Measurements from ENCODE around the gene GLT1D1.

GLT1D1 gene

DNA sequence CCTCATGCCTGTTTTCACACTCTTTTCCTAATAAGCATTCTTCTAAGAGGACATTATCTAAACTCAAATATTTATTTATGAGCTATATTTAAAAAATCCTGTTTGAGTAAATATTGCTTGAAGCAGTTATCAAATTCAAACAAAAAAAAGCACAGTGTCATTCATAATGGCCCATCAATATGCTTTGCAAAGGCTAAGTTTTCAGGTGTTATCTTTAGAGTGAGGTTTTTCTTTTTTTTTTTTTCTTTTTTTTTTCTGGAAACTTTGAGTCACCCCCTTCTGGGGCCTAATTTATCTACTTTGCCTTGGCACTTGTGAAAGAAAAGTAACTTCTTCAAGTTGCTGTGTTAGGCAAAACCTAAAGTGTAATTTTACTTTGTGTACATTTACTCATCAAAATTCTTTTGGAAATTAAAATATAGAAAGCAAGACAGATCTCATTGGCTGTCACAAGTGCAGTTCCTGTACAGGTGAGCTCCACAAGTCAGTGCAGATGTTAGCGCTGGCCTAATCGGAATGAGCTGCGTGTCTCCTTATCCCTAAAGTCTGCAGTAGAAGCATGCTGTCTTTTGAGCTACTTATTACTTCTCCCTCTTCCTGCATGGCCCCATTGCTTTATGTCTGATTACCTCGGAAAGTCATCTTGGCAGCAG, 53.3 kb downstream of the GLT1D1 start:
- no peaks in the 10 kb centered on the region for H3K36me3 ChIP-seq (ENCODE audit: control insufficient read depth in 1 of 2, insufficient read depth in 2 of 2, low read length in 2 of 2)
- H3K9me3 ChIP-seq (ENCODE audit: control insufficient read depth in 1 of 2, low read length in 2 of 2), result no peaks in the 10 kb centered on the region
- H3K4me3 ChIP-seq (ENCODE audit: low read depth in 1 of 2, low read length in 2 of 2), result no peak overlapping the region
- H3K4me1 ChIP-seq (ENCODE audit: control insufficient read depth in 1 of 2, insufficient read depth in 2 of 2, low read length in 2 of 2), result no peaks in the 10 kb centered on the region
- no peaks in the 10 kb centered on the region for H3K27me3 ChIP-seq (ENCODE audit: low read depth, low read length)
- no peak overlapping the region for H3K27ac ChIP-seq (ENCODE audit: low read length)

DNA sequence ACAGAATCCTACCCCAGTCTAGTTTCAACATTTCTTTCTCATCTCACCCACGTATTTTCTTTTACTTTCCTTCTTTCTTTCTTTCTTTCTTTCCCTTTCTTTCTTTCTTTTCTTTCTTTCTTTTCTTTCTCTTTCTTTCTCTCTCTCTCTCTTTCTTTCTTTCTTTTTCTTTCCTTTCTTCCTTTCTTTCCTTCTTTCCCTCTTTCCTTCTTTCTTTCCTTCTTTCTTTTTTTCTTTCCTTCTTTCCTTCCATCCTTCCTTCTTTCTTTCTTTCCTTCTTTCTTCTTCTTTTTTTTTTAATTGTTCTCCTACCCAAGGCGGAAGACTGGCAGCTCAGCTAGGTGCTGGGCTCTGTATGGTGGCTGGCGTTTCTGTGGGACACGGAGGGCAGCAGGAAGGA, 55.0 kb downstream of the GLT1D1 start:
- H3K36me3 ChIP-seq (ENCODE audit: control insufficient read depth in 1 of 2, insufficient read depth in 2 of 2, low read length in 2 of 2), result no peaks in the 10 kb centered on the region
- no peaks in the 10 kb centered on the region for H3K9me3 ChIP-seq (ENCODE audit: control insufficient read depth in 1 of 2, low read length in 2 of 2)
- no peaks in the 10 kb centered on the region for H3K27me3 ChIP-seq (ENCODE audit: low read depth, low read length)
- H3K4me1 ChIP-seq (ENCODE audit: control insufficient read depth in 1 of 2, insufficient read depth in 2 of 2, low read length in 2 of 2), result no peaks in the 10 kb centered on the region
- H3K4me3 ChIP-seq (ENCODE audit: low read depth in 1 of 2, low read length in 2 of 2), result no peak overlapping the region
- H3K27ac ChIP-seq (ENCODE audit: low read length), result no peak overlapping the region

DNA sequence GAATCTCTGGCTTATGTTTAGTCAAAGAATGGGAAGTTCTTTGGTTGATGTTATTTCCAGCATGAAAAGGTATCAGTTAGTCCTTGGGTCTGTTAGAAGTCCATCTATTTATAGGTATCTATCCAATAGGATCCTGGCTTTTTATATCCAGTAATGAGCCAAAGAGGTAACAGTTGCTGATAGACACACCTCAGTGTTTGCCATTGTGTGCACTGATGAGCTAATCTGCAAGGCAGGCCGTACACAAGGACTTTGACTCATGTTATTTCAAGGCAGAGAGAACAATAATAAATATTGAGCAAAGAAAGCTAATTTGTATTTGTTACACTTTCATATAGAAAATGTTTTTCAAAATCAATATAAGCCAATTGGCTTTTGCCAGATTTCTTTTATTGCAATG, 56.4 kb downstream of the GLT1D1 start:
- H3K9me3 ChIP-seq (ENCODE audit: control insufficient read depth in 1 of 2, low read length in 2 of 2), result no peaks in the 10 kb centered on the region
- H3K27me3 ChIP-seq (ENCODE audit: low read depth, low read length), result no peaks in the 10 kb centered on the region
- H3K4me1 ChIP-seq (ENCODE audit: control insufficient read depth in 1 of 2, insufficient read depth in 2 of 2, low read length in 2 of 2), result no peaks in the 10 kb centered on the region
- no peak overlapping the region for H3K4me3 ChIP-seq (ENCODE audit: low read depth in 1 of 2, low read length in 2 of 2)
- H3K36me3 ChIP-seq (ENCODE audit: control insufficient read depth in 1 of 2, insufficient read depth in 2 of 2, low read length in 2 of 2), result no peaks in the 10 kb centered on the region
- H3K27ac ChIP-seq (ENCODE audit: low read length), result no peak overlapping the region

DNA sequence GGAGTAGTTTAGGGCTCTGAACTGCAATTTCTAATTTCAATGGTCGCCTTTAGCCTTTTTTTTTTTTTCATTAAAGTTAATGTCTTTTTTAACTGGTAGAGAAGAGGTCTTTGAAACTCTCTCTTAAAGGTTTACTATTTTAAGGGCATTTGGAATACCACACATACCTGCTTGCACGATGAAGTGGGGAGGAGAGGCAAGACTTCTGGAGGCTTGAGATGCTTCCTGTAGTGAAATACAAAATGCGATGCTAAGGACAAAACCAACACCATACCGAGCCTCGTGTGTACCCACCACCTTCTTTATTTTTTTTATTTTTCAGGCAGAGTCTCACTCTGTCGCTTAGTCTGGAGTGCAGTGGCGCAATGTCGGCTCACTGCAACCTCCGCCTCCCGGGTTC, 57.4 kb downstream of the GLT1D1 start:
- H3K4me1 ChIP-seq (ENCODE audit: control insufficient read depth in 1 of 2, insufficient read depth in 2 of 2, low read length in 2 of 2), result no peaks in the 10 kb centered on the region
- no peaks in the 10 kb centered on the region for H3K27me3 ChIP-seq (ENCODE audit: low read depth, low read length)
- no peaks in the 10 kb centered on the region for H3K9me3 ChIP-seq (ENCODE audit: control insufficient read depth in 1 of 2, low read length in 2 of 2)
- H3K4me3 ChIP-seq (ENCODE audit: low read depth in 1 of 2, low read length in 2 of 2), result no peak overlapping the region
- H3K36me3 ChIP-seq (ENCODE audit: control insufficient read depth in 1 of 2, insufficient read depth in 2 of 2, low read length in 2 of 2), result no peaks in the 10 kb centered on the region
- no peak overlapping the region for H3K27ac ChIP-seq (ENCODE audit: low read length)

DNA sequence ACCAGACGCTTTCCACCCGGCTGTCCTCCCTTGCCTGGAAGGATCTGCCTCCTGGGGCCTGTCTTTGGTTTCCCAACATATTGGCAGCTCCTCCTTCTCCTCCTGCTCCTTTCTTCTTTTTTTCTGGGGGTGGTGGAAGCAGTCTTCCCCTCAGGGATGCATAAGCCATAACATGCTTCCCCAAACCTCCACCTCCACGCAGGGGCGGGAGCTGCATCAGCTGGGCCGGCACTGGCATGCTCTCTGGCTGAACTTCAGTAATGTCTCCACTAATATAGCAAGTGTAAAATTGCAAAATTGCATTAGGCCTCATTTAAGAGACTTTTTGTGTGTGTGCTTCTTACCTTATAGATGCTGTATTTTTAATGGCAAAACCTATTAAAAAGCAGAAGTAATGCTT, 58.6 kb downstream of the GLT1D1 start:
- Histone ChIP-seq H3K27me3 (ENCODE audit: low read depth, low read length) (no peaks in the 10 kb centered on the region), H3K4me1 (ENCODE audit: control insufficient read depth in 1 of 2, insufficient read depth in 2 of 2, low read length in 2 of 2) (no peaks in the 10 kb centered on the region), H3K36me3 (ENCODE audit: control insufficient read depth in 1 of 2, insufficient read depth in 2 of 2, low read length in 2 of 2) (no peaks in the 10 kb centered on the region), H3K4me3 (ENCODE audit: low read depth in 1 of 2, low read length in 2 of 2) (no peak overlapping the region), H3K9me3 (ENCODE audit: control insufficient read depth in 1 of 2, low read length in 2 of 2) (no peaks in the 10 kb centered on the region), H3K27ac (ENCODE audit: low read length) (no peak overlapping the region)

DNA sequence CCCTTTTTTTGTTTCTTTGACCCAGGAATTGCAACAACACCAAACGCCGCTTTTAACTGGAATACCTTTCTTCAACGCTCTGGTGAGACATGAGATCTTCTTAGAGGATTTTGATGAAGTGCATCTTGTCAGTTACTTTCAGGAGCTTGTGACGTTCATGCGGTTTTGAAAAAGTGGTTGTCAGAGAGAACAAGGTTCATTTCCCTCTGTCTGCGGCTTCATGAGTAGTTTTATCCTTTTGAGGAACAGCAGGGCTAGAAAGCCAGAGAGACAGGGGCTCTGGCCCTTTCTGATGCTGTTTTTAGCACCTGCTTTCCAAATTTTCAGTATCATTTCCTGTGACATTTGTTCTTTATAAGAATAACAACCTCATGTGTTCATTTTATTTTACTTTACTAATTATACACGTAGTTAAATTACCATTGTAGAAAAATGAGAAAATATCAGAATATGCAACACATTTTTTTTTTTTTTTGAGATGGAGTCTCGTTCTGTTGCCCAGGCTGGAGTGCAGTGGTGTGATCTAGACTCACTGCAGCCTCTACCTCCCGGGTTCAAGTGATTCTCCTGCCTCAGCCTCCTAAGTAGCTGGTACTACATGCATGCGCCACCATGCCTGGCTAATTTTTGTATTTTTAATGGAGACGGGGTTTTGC, 61.8 kb downstream of the GLT1D1 start:
- Histone ChIP-seq H3K9me3 (ENCODE audit: control insufficient read depth in 1 of 2, low read length in 2 of 2) (no peaks in the 10 kb centered on the region), H3K36me3 (ENCODE audit: control insufficient read depth in 1 of 2, insufficient read depth in 2 of 2, low read length in 2 of 2) (no peaks in the 10 kb centered on the region), H3K27ac (ENCODE audit: low read length) (no peak overlapping the region), H3K27me3 (ENCODE audit: low read depth, low read length) (no peaks in the 10 kb centered on the region), H3K4me1 (ENCODE audit: control insufficient read depth in 1 of 2, insufficient read depth in 2 of 2, low read length in 2 of 2) (no peaks in the 10 kb centered on the region), H3K4me3 (ENCODE audit: low read depth in 1 of 2, low read length in 2 of 2) (no peak overlapping the region)

DNA sequence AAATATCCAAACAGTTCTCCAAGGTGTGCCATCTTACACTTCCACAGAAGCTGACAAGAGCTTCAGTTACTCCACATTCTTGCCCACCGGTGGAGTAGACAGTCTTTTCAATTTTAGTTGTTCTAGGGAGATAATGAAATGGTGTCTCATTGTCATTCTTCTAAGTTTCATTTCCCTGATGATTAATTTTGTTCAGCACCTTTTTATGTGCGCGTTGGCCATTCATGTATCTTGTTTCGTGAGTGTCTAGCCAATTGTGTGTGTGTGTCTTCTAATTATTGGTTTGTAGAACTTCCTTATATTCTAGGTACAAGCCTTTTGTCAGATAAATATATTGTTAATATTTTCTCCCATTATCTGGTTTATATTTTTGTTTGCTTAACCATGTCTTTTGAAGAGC, 63.1 kb downstream of the GLT1D1 start:
- no peak overlapping the region for H3K27ac ChIP-seq (ENCODE audit: low read length)
- no peak overlapping the region for H3K4me3 ChIP-seq (ENCODE audit: low read depth in 1 of 2, low read length in 2 of 2)
- H3K4me1 ChIP-seq (ENCODE audit: control insufficient read depth in 1 of 2, insufficient read depth in 2 of 2, low read length in 2 of 2), result no peaks in the 10 kb centered on the region
- H3K27me3 ChIP-seq (ENCODE audit: low read depth, low read length), result no peaks in the 10 kb centered on the region
- H3K36me3 ChIP-seq (ENCODE audit: control insufficient read depth in 1 of 2, insufficient read depth in 2 of 2, low read length in 2 of 2), result no peaks in the 10 kb centered on the region
- H3K9me3 ChIP-seq (ENCODE audit: control insufficient read depth in 1 of 2, low read length in 2 of 2), result no peaks in the 10 kb centered on the region

DNA sequence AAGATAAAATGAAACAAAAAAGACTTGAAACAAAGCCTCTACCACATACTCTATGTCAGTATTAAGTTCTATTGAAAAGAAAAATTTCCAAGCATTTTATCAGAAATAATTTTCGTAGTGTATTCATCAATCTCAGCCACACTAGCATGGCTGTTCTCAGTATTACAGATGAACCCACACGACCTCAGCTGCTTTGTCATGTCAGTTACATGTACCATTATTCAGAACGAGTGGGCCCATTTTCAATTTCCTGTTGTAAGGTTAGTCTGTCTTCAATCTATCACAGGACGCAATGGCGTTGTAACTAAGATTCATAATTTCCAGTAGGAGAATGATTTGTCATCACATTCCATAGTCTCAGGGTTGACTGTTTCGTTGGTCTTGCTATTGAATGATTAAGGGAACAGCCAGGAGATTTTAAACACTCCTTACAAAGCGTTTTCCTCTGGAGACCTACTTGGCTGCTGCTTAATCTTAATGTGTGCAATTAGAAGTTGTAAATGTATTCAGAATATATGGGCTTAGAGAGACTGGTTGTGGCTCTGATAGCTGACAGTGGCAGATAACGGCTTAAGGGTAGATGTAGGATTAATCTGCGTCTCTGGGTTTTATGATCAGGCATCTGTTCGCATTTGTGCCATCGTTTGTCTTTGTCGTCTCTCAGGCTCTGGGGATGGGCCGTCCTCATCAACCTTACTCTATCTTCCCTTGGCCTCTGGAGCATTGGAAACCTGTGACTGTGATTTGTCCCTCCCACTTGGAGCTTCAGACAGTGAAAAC, 65.4 kb downstream of the GLT1D1 start:
- no peaks in the 10 kb centered on the region for H3K27me3 ChIP-seq (ENCODE audit: low read depth, low read length)
- H3K4me3 ChIP-seq (ENCODE audit: low read depth in 1 of 2, low read length in 2 of 2), result no peak overlapping the region
- no peaks in the 10 kb centered on the region for H3K4me1 ChIP-seq (ENCODE audit: control insufficient read depth in 1 of 2, insufficient read depth in 2 of 2, low read length in 2 of 2)
- no peak overlapping the region for H3K27ac ChIP-seq (ENCODE audit: low read length)
- H3K36me3 ChIP-seq (ENCODE audit: control insufficient read depth in 1 of 2, insufficient read depth in 2 of 2, low read length in 2 of 2), result no peaks in the 10 kb centered on the region
- no peaks in the 10 kb centered on the region for H3K9me3 ChIP-seq (ENCODE audit: control insufficient read depth in 1 of 2, low read length in 2 of 2)

DNA sequence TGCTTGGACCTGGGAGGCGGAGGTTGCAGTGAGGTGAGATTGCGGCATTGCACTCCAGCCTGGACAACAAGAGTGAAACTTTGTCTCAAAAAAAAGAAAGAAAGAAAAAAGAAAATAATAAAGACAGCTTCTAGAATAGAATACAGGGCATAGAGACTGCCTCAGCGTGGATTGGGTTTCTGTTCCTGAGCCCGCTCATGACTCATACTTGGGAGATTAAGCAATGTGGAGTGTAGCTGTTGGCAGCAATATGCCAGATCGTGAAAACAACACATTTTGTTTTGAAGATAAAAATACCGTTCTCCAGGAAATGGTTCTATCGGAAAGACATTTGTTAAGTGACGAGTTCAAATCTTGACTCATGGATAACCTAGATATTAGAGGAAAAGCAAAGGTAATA, 67.2 kb downstream of the GLT1D1 start:
- Histone ChIP-seq H3K4me1 (ENCODE audit: control insufficient read depth in 1 of 2, insufficient read depth in 2 of 2, low read length in 2 of 2) (no peaks in the 10 kb centered on the region), H3K27ac (ENCODE audit: low read length) (no peak overlapping the region), H3K4me3 (ENCODE audit: low read depth in 1 of 2, low read length in 2 of 2) (no peak overlapping the region), H3K9me3 (ENCODE audit: control insufficient read depth in 1 of 2, low read length in 2 of 2) (no peaks in the 10 kb centered on the region), H3K36me3 (ENCODE audit: control insufficient read depth in 1 of 2, insufficient read depth in 2 of 2, low read length in 2 of 2) (no peaks in the 10 kb centered on the region), H3K27me3 (ENCODE audit: low read depth, low read length) (no peaks in the 10 kb centered on the region)

DNA sequence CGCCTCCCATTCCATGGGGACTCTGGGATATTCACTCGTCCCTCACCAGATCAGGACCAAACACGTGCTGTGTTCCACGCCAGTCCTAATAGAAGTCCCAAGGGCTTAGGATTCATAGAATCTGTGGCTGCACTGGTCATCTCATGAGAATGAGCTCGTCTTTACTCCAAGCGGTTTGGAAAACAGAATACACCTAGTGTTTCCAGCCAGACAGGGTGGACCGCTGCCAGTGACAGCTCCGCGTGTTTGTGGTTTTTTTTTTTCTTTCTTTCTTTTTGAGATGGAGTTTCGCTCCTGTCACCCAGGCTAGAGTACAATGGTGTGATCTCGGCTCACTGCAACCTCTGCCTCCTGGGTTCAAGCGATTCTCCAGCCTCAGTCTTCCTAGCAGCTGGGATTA, 75.1 kb downstream of the GLT1D1 start:
- H3K4me1 ChIP-seq (ENCODE audit: control insufficient read depth in 1 of 2, insufficient read depth in 2 of 2, low read length in 2 of 2), result no peaks in the 10 kb centered on the region
- no peaks in the 10 kb centered on the region for H3K27me3 ChIP-seq (ENCODE audit: low read depth, low read length)
- no peaks in the 10 kb centered on the region for H3K36me3 ChIP-seq (ENCODE audit: control insufficient read depth in 1 of 2, insufficient read depth in 2 of 2, low read length in 2 of 2)
- no peaks in the 10 kb centered on the region for H3K9me3 ChIP-seq (ENCODE audit: control insufficient read depth in 1 of 2, low read length in 2 of 2)
- H3K4me3 ChIP-seq (ENCODE audit: low read depth in 1 of 2, low read length in 2 of 2), result no peak overlapping the region
- no peak overlapping the region for H3K27ac ChIP-seq (ENCODE audit: low read length)

DNA sequence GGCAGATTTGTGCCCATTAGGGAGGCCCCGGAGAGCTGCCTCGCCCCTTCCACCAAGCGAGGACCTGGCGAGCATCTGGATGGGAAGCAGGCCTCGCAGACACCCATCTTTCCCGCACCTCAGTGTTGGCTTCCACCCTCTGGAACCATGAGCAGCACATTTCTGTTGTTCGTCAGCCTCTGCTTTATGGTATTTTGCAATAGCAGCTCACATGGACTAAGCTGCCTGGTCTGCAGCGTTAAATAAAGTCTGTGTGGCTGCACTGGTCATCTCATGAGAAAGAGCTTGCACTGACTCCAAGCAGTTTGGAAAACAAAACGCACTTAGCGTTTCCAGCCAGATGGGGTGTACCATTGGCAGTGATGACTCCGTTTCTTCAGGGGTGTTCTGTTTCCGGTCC, 75.8 kb downstream of the GLT1D1 start:
- no peaks in the 10 kb centered on the region for H3K4me1 ChIP-seq (ENCODE audit: control insufficient read depth in 1 of 2, insufficient read depth in 2 of 2, low read length in 2 of 2)
- no peaks in the 10 kb centered on the region for H3K36me3 ChIP-seq (ENCODE audit: control insufficient read depth in 1 of 2, insufficient read depth in 2 of 2, low read length in 2 of 2)
- no peak overlapping the region for H3K4me3 ChIP-seq (ENCODE audit: low read depth in 1 of 2, low read length in 2 of 2)
- no peak overlapping the region for H3K27ac ChIP-seq (ENCODE audit: low read length)
- no peaks in the 10 kb centered on the region for H3K27me3 ChIP-seq (ENCODE audit: low read depth, low read length)
- no peaks in the 10 kb centered on the region for H3K9me3 ChIP-seq (ENCODE audit: control insufficient read depth in 1 of 2, low read length in 2 of 2)
